H1 (cell line): Measurements from ENCODE around the gene TCERG1. TPM values are rescaled to one million over a fixed set of nuclear protein-coding genes. Genes with fewer than 3 reads are reported as not detected.

Experiments
- CTCF ChIA-PET: fragments of 300-600 bp; sonication (Branson Sonifier 250); formaldehyde crosslinking; loops from one replicate; lab custom pipeline; 2021; ENCODE audit not compliant: partially characterized antibody; lab: Charles Lee
- POLR2A ChIA-PET: fragments of 300-600 bp; sonication (Branson Sonifier 250); formaldehyde crosslinking; loops from one replicate; lab custom pipeline; 2021; ENCODE audit warnings: inconsistent platforms; ENCODE audit not compliant: partially characterized antibody; lab: Charles Lee
- DNase-seq, 2 experiments: peaks; one replicate each; pipeline versions ENCODE4 v3.0.0 to v3.0.0-alpha.2; 2010 to 2022; ENCODE audit warnings: low spot score in 2 of 2, low read depth in 1 of 2, mixed read lengths in 1 of 2
- FAIRE-seq: peaks from 2 replicates; lab custom pipeline; 2011; peaks lifted over from hg19 to GRCh38; lab: Jason Lieb, UNC
- H2AFZ ChIP-seq: 2 replicates; pipeline ENCODE4 v1.8.1; 2012; ENCODE audit warnings: low read length, inconsistent platforms
- H2AK5ac ChIP-seq: 2 replicates; pipeline ENCODE4 v1.6.1; 2013; ENCODE audit warnings: low read depth, low read length
- H2BK120ac ChIP-seq: replicated peaks from 2 replicates; pipeline ENCODE3; 2013; ENCODE audit warnings: low read depth, low read length, inconsistent platforms
- H2BK12ac ChIP-seq: 2 replicates; pipeline ENCODE4 v1.6.1; 2013; ENCODE audit warnings: low read depth, low read length
- H2BK15ac ChIP-seq: 2 replicates; pipeline ENCODE4 v1.6.1; 2013; ENCODE audit warnings: low read length
- H2BK20ac ChIP-seq: 2 replicates; pipeline ENCODE4 v1.6.1; 2013; ENCODE audit warnings: low read length
- H2BK5ac ChIP-seq: 2 replicates; pipeline ENCODE4 v1.6.1; 2013; ENCODE audit warnings: low read depth, low read length
- H3K14ac ChIP-seq: 2 replicates; pipeline ENCODE4 v1.6.1; 2013; ENCODE audit warnings: inconsistent platforms; ENCODE audit not compliant: insufficient read length
- H3K18ac ChIP-seq: 2 replicates; pipeline ENCODE4 v1.6.1; 2013; ENCODE audit warnings: low read length; ENCODE audit errors: extremely low read depth
- H3K23ac ChIP-seq: 2 replicates; pipeline ENCODE4 v1.6.1; 2013; ENCODE audit warnings: inconsistent platforms; ENCODE audit not compliant: insufficient read length
- H3K23me2 ChIP-seq: 2 replicates; pipeline ENCODE4 v1.6.1; 2013; ENCODE audit warnings: low read depth, low read length
- H3K27ac ChIP-seq: 2 replicates; pipeline ENCODE4 v1.6.1; 2011; ENCODE audit warnings: low read depth, low read length, inconsistent platforms
- H3K27me3 ChIP-seq, 4 experiments: replicated peaks in 1 of 4; 1 replicate in 1 of 4; 2 replicates in 3 of 4; pipeline versions ENCODE4 v1.6.1 to v1.8.1; 2011 to 2013; ENCODE audit warnings: low read length in 3 of 4, mild to moderate bottlenecking in 3 of 4, inconsistent platforms in 2 of 4, mixed read lengths in 2 of 4, moderate library complexity in 1 of 4; ENCODE audit not compliant: control insufficient read depth in 3 of 4, insufficient read depth in 3 of 4; ENCODE audit errors: extremely low read depth in 1 of 4
- H3K36me3 ChIP-seq, 4 experiments: 2 replicates each; pipeline versions ENCODE4 v1.6.1 to v1.8.1; 2011 to 2013; ENCODE audit warnings: mild to moderate bottlenecking in 4 of 4, low read length in 3 of 4, moderate library complexity in 2 of 4, control low read depth in 1 of 4, inconsistent platforms in 1 of 4; ENCODE audit not compliant: insufficient read depth in 4 of 4, control insufficient read depth in 2 of 4
- H3K4ac ChIP-seq: replicated peaks from 2 replicates; pipeline ENCODE3; 2013; ENCODE audit warnings: low read length, low read depth, mixed read lengths, inconsistent platforms; ENCODE audit not compliant: insufficient read length
- H3K4me1 ChIP-seq, 4 experiments: replicated peaks in 1 of 4; 1 replicate in 1 of 4; 2 replicates in 3 of 4; pipeline versions ENCODE4 v1.6.1 to v1.8.1; 2011 to 2013; ENCODE audit warnings: low read length in 3 of 4, inconsistent platforms in 2 of 4, mixed read lengths in 1 of 4; ENCODE audit not compliant: insufficient read depth in 4 of 4, control insufficient read depth in 3 of 4
- H3K4me2 ChIP-seq, 2 experiments: 2 replicates each; pipeline versions ENCODE4 v1.6.1 to v1.8.1; 2011 to 2013; ENCODE audit warnings: low read depth in 2 of 2, low read length in 2 of 2, control low read depth in 1 of 2, inconsistent platforms in 1 of 2, mild to moderate bottlenecking in 1 of 2; ENCODE audit not compliant: insufficient read depth in 1 of 2
- H3K4me3 ChIP-seq, 4 experiments: fragments of 200-600, 300-600 bp in 1 of 4; sonication (generic), shearing (Covaris generic), sonication (Bioruptor Twin) in 1 of 4; 2 replicates each; pipeline versions ENCODE4 v1.5.1 to v1.8.1; 2011 to 2016; ENCODE audit warnings: low read length in 4 of 4, low read depth in 3 of 4, control low read depth in 2 of 4, inconsistent platforms in 2 of 4, mild to moderate bottlenecking in 2 of 4, mixed read lengths in 1 of 4, moderate library complexity in 1 of 4; ENCODE audit not compliant: insufficient read depth in 2 of 4; ENCODE audit errors: extremely low read depth in 1 of 4
- H3K56ac ChIP-seq: replicated peaks from 2 replicates; pipeline ENCODE3; 2013; ENCODE audit warnings: low read depth, mild to moderate bottlenecking, mixed read lengths, low read length, inconsistent platforms; ENCODE audit not compliant: insufficient read length
- H3K79me1 ChIP-seq: 2 replicates; pipeline ENCODE4 v1.6.1; 2013; ENCODE audit warnings: low read depth, low read length, control low read depth
- H3K79me2 ChIP-seq, 2 experiments: 2 replicates each; pipeline versions ENCODE4 v1.6.1 to v1.8.1; 2012 to 2013; ENCODE audit warnings: low read length in 2 of 2, mild to moderate bottlenecking in 2 of 2, inconsistent platforms in 1 of 2; ENCODE audit not compliant: insufficient read depth in 2 of 2, control insufficient read depth in 1 of 2
- H3K9ac ChIP-seq, 4 experiments: replicated peaks in 1 of 4; 1 replicate in 1 of 4; 2 replicates in 3 of 4; pipeline versions ENCODE4 v1.6.1 to v1.8.1; 2011 to 2013; ENCODE audit warnings: low read depth in 3 of 4, low read length in 3 of 4, control low read depth in 2 of 4, mild to moderate bottlenecking in 2 of 4, moderate library complexity in 2 of 4, inconsistent platforms in 1 of 4; ENCODE audit errors: extremely low read depth in 1 of 4
- H3K9me3 ChIP-seq, 2 experiments: 2 replicates each; pipeline versions ENCODE4 v1.6.1 to v1.8.1; 2012 to 2013; ENCODE audit warnings: mild to moderate bottlenecking in 2 of 2, moderate library complexity in 2 of 2, control low read depth in 1 of 2, inconsistent platforms in 1 of 2, low read depth in 1 of 2, low read length in 1 of 2, mixed read lengths in 1 of 2; ENCODE audit not compliant: insufficient read depth in 2 of 2
- H4K20me1 ChIP-seq, 2 experiments: replicated peaks in 1 of 2; 2 replicates each; pipeline versions ENCODE3 to v1.8.1; 2011 to 2013; ENCODE audit warnings: inconsistent platforms in 2 of 2, low read length in 2 of 2, mild to moderate bottlenecking in 1 of 2; ENCODE audit not compliant: insufficient read depth in 2 of 2, control insufficient read depth in 1 of 2
- H4K5ac ChIP-seq: 2 replicates; pipeline ENCODE4 v1.6.1; 2013; ENCODE audit warnings: low read length, low read depth, mixed read lengths, inconsistent platforms; ENCODE audit not compliant: insufficient read length
- H4K8ac ChIP-seq: 2 replicates; pipeline ENCODE4 v1.8.0; 2013; ENCODE audit warnings: mild to moderate bottlenecking, moderate library complexity, low read length, inconsistent platforms; ENCODE audit not compliant: insufficient read depth; ENCODE audit errors: extremely low read depth
- H4K91ac ChIP-seq: replicated peaks from 2 replicates; pipeline ENCODE3; 2013; ENCODE audit warnings: low read length, mixed read lengths, inconsistent platforms; ENCODE audit not compliant: insufficient read length
- CEBPB ChIP-seq: IDR thresholded peaks from 2 replicates; pipeline ENCODE4 v1.6.1; 2012; ENCODE audit warnings: low read depth, low read length
- GABPA ChIP-seq: IDR thresholded peaks from 2 replicates; pipeline ENCODE4 v1.6.1; 2011; ENCODE audit warnings: mild to moderate bottlenecking, low read length, moderate library complexity, borderline replicate concordance; ENCODE audit not compliant: insufficient read depth
- RBBP5 ChIP-seq: IDR thresholded peaks from 2 replicates; pipeline ENCODE4 v1.7.1; 2012; ENCODE audit warnings: low read depth, mild to moderate bottlenecking, inconsistent platforms, low read length, moderate library complexity, borderline replicate concordance
- SIX5 ChIP-seq: IDR thresholded peaks from 2 replicates; pipeline ENCODE4 v1.6.1; 2011; ENCODE audit warnings: mild to moderate bottlenecking, low read depth, low read length
- TEAD4 ChIP-seq: IDR thresholded peaks from 2 replicates; pipeline ENCODE4 v1.6.1; 2012; ENCODE audit warnings: low read depth, low read length, inconsistent platforms, mixed read lengths
- YY1 ChIP-seq: IDR thresholded peaks from 2 replicates; pipeline ENCODE4 v1.6.1; 2011; ENCODE audit warnings: low read depth, mild to moderate bottlenecking, low read length
- WGBS, 2 experiments: shearing (Covaris generic) in 1 of 2; methylation state at CpG; one replicate each; pipeline versions ENCODE4 v1.1.6 to v1.1.7; 2013 to 2015; ENCODE audit warnings: low lambda C conversion rate in 2 of 2, mixed read lengths in 2 of 2, inconsistent platforms in 1 of 2, low coverage in 1 of 2, missing lambda C conversion rate in 1 of 2; ENCODE audit not compliant: insufficient replicate concordance in 2 of 2, insufficient coverage in 1 of 2, insufficient read length in 1 of 2; ENCODE audit errors: extremely low coverage in 1 of 2, missing lambda C conversion rate in 1 of 2; 5-methylcytosine and 5-hydroxymethylcytosine counted together
- polyA plus RNA-seq, 7 experiments: library from polyadenylated mRNA; depleted of rRNA in 3 of 7; stranded (reverse) in 5 of 7; unstranded in 2 of 7; fragments of >200 nt in 5 of 7; fragments of 200-250 nt in 2 of 7; gene quantifications; 1 replicate in 5 of 7; 2 replicates in 1 of 7; 4 replicates in 1 of 7; pipeline versions ENCODE4 v1.2.1 to v1.2.3, GENCODE V29; 2011 to 2013; ENCODE audit warnings: missing spikeins in 2 of 7, mixed read lengths in 2 of 7
- total RNA-seq: library from RNA; stranded (reverse); fragmentation: NEBNext Ultra II Directional; extraction: Animal tissue kit (Norgen Biotek cat#: 25700); gene quantifications from 2 replicates; pipeline ENCODE4 v1.2.1, GENCODE V29; 2021
- TF ChIP-seq, protein P1 (sequence below): IDR thresholded peaks from 2 replicates; pipeline ENCODE4 v1.6.1; 2012; ENCODE audit warnings: low read length, inconsistent platforms

The TCERG1 gene
- total and polyA plus RNA-seq, 2 of the 8 experiments (the other 6 are each of a cell fraction or from before 2014, with no cell fraction given) = 105 to 122 TPM

DNA sequence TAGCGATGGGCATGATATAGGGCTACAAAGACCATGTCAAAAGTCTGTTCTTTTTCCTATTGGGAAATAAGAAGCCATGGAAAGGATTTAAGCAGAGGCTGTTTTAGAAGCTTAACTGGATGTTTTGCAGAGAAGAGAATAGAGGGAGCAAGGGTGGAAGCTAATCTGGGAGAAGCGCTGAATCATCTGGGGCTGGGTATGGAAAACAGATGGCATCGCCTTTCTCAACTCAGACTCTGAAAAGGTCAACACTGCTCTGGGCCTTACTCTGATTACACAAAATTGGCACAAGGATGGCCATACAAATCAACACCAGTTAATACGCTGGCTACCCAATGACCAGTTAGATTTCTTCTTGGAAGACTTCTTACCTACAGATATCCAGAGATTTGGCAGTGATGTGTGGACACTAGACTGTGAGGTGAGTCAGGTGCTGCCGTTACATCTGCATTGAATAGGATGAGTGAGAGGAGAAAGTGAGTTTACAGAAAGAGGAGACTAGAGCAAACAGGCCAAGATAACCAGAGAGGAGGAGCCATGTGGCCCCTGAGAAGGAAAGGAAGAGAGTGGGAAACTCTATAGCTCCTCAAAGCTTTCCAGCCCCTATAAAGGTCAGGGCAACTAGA, 6.2 kb upstream of the TCERG1 start:
- Histone ChIP-seq H3K23ac (no peak overlapping the region), H4K5ac (no peak overlapping the region), H4K8ac (no peak overlapping the region), H3K9ac (no peak overlapping the region), H2BK120ac (no peak overlapping the region), H2BK12ac (no peak overlapping the region), H2AFZ (0 out of 2 replicates have a peak overlapping the region, but pooled peaks have one; percentile 17), H3K56ac (no peak overlapping the region), H2BK15ac (no peak overlapping the region), H3K27ac (no peak overlapping the region), H4K91ac (no peak overlapping the region), H3K4me3 (no peak overlapping the region), H2BK20ac (no peak overlapping the region), H3K36me3 (no peaks in the 10 kb centered on the region), H3K18ac (no peak overlapping the region), H3K79me2 (no peaks in the 10 kb centered on the region), H2BK5ac (no peak overlapping the region), H3K14ac (no peak overlapping the region), H3K4me2 (no peak overlapping the region), H4K20me1 (no peaks in the 10 kb centered on the region), H3K9me3 (no peaks in the 10 kb centered on the region), H3K4me1 (no peaks in the 10 kb centered on the region), H3K79me1 (no peaks in the 10 kb centered on the region), H3K27me3 (no peaks in the 10 kb centered on the region), H2AK5ac (no peak overlapping the region), H3K4ac (no peak overlapping the region), H3K23me2 (no peaks in the 10 kb centered on the region)
- POLR2A ChIA-PET = interaction anchor here (1.1 kb wide), 1 partner anchor 258 kb away, joined by 3 read pairs; the partner anchor contains the start of gene LARS1
- TF ChIP-seq TEAD4 = no peak
- TF ChIP-seq YY1 = no peak
- TF ChIP-seq GABPA = no peak
- no peak for TF ChIP-seq RBBP5
- TF ChIP-seq CEBPB = no peak
- TF ChIP-seq, protein P1, sequence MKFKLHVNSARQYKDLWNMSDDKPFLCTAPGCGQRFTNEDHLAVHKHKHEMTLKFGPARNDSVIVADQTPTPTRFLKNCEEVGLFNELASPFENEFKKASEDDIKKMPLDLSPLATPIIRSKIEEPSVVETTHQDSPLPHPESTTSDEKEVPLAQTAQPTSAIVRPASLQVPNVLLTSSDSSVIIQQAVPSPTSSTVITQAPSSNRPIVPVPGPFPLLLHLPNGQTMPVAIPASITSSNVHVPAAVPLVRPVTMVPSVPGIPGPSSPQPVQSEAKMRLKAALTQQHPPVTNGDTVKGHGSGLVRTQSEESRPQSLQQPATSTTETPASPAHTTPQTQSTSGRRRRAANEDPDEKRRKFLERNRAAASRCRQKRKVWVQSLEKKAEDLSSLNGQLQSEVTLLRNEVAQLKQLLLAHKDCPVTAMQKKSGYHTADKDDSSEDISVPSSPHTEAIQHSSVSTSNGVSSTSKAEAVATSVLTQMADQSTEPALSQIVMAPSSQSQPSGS = no peak
- no peak for TF ChIP-seq SIX5
- DNase-seq (no peak), FAIRE-seq (no peak)
- CTCF ChIA-PET = no interaction called here
- 88% methylated on average over 5 of the region's 5 CpGs; no CpG with 5 or more reads in 1 of the 2 experiments for WGBS, 2 experiments
